HEK293 (cell line): ENCODE data around the gene LRRC8D.

Experiments
- CTCF ChIA-PET: fragments of 350-600 bp; formaldehyde crosslinking; extraction: SDS; loops from one replicate; lab custom pipeline; 2021; ENCODE audit warnings: antibody characterized with exemption; lab: Yijun Ruan, JAX
- POLR2A ChIA-PET: fragments of 300-600 bp; formaldehyde crosslinking; extraction: SDS; loops from one replicate; lab custom pipeline; 2020; ENCODE audit warnings: antibody characterized with exemption, inconsistent platforms; lab: Yijun Ruan, JAX
- H3K27ac ChIP-seq: fragments of 200-500 bp; sonication (Bioruptor generic); 2 replicates; pipeline ENCODE4 v1.5.1; 2014; ENCODE audit warnings: low read depth, low read length, control low read depth, inconsistent platforms; ENCODE audit errors: extremely low read depth
- H3K36me3 ChIP-seq, 2 experiments: fragments of 200-500 bp in 1 of 2; sonication (Bioruptor generic) in 1 of 2; 1 replicate in 1 of 2; 2 replicates in 1 of 2; pipeline ENCODE4 v1.5.1; 2014 to 2017; ENCODE audit warnings: inconsistent platforms in 2 of 2, low read length in 2 of 2; ENCODE audit not compliant: control insufficient read depth in 2 of 2, insufficient read depth in 1 of 2
- H3K4me1 ChIP-seq: fragments of 200-500 bp; sonication (Bioruptor generic); 2 replicates; pipeline ENCODE4 v1.5.1; 2014; ENCODE audit warnings: mild to moderate bottlenecking, low read length, inconsistent platforms; ENCODE audit not compliant: control insufficient read depth, insufficient read depth
- H3K4me3 ChIP-seq: 2 replicates; pipeline ENCODE4 v1.5.1; 2011; ENCODE audit warnings: low read depth, mild to moderate bottlenecking, control low read depth, low read length, moderate library complexity
- H3K9me3 ChIP-seq: fragments of 200-500 bp; sonication (Bioruptor generic); 2 replicates; pipeline ENCODE4 v1.5.1; 2014; ENCODE audit warnings: low read depth, low read length, inconsistent platforms; ENCODE audit not compliant: control insufficient read depth, insufficient read depth
- PRDM6 ChIP-seq: fragments of 450-650 bp; formaldehyde crosslinking; IDR thresholded peaks from 2 replicates; pipeline ENCODE4 v1.5.1; 2017; ENCODE audit warnings: missing biosample characterization, missing genetic modification characterization
- SP7 ChIP-seq: fragments of 450-650 bp; formaldehyde crosslinking; IDR thresholded peaks from 2 replicates; pipeline ENCODE4 v1.5.1; 2016; ENCODE audit warnings: missing biosample characterization, missing genetic modification characterization
- TCF7L2 ChIP-seq: IDR thresholded peaks from 2 replicates; pipeline ENCODE4 v1.6.1; 2011; ENCODE audit warnings: low read depth, mild to moderate bottlenecking, inconsistent platforms, low read length, moderate library complexity, borderline replicate concordance
- ZNF10 ChIP-seq: fragments of 450-650 bp; formaldehyde crosslinking; IDR thresholded peaks from 2 replicates; pipeline ENCODE4 v1.5.1; 2017; ENCODE audit warnings: missing biosample characterization, missing genetic modification characterization
- ZNF121 ChIP-seq: fragments of 450-650 bp; formaldehyde crosslinking; IDR thresholded peaks from 2 replicates; pipeline ENCODE4 v1.5.1; 2016; ENCODE audit warnings: missing biosample characterization, missing genetic modification characterization
- ZNF248 ChIP-seq: fragments of 450-650 bp; formaldehyde crosslinking; IDR thresholded peaks from 2 replicates; pipeline ENCODE4 v1.5.1; 2017; ENCODE audit warnings: missing biosample characterization, missing genetic modification characterization
- ZNF280D ChIP-seq: fragments of 450-650 bp; formaldehyde crosslinking; IDR thresholded peaks from 2 replicates; pipeline ENCODE4 v1.5.1; 2016; ENCODE audit warnings: missing biosample characterization, missing genetic modification characterization
- ZNF350 ChIP-seq: fragments of 450-650 bp; formaldehyde crosslinking; IDR thresholded peaks from 2 replicates; pipeline ENCODE4 v1.5.0; 2017; ENCODE audit warnings: missing biosample characterization, mild to moderate bottlenecking, missing genetic modification characterization

Gene LRRC8D

GRCh38 chr1:89943846-89944781 is 123.3 kb downstream of the LRRC8D start:
- H3K4me3 ChIP-seq = no peak overlapping the region
- ChIA-PET POLR2A (no interaction called here), CTCF (interaction anchor here (0.6 to 0.7 kb wide), 2 partner anchors 126 to 581 kb away, joined by 3 read pairs; no protein-coding TSS in a partner anchor)
- no peaks in the 10 kb centered on the region for H3K9me3 ChIP-seq
- no peaks in the 10 kb centered on the region for H3K36me3 ChIP-seq
- TF ChIP-seq PRDM6 (tag by site-specific recombination) (0 out of 2 replicates have a peak, but pooled peaks have one; percentile 8), TCF7L2 (no peak)
- no peak overlapping the region for H3K27ac ChIP-seq
- 0 out of 2 replicates have a peak, but pooled peaks cover 2% of the 10 kb centered on the region for H3K4me1 ChIP-seq

GRCh38 chr1:89945852-89946476 is 125.1 kb downstream of the LRRC8D start:
- no peaks in the 10 kb centered on the region for H3K36me3 ChIP-seq
- ChIA-PET CTCF (interaction anchor here (0.6 kb wide), 2 partner anchors 11 to 100 kb away, joined by 6 to 7 read pairs; no protein-coding TSS in a partner anchor), POLR2A (no interaction called here)
- 0 out of 2 replicates have a peak, but pooled peaks cover 2% of the 10 kb centered on the region for H3K4me1 ChIP-seq
- no peaks in the 10 kb centered on the region for H3K9me3 ChIP-seq
- H3K4me3 ChIP-seq = no peak overlapping the region
- TF ChIP-seq ZNF248 (tag by site-specific recombination) (no peak), ZNF350 (tag by site-specific recombination) (peak; percentile 98)
- H3K27ac ChIP-seq = no peak overlapping the region

- Histone ChIP-seq H3K27ac (no peak overlapping the region), H3K4me3 (no peak overlapping the region), H3K4me1 (0 out of 2 replicates have a peak, but pooled peaks cover 2% of the 10 kb centered on the region), H3K9me3 (no peaks in the 10 kb centered on the region), H3K36me3 (no peaks in the 10 kb centered on the region)
- ChIA-PET CTCF (interaction anchor here (0.6 kb wide), 1 partner anchor 10 kb away, joined by 7 read pairs; no protein-coding TSS in a partner anchor), POLR2A (no interaction called here)
- TF ChIP-seq ZNF280D (tag by site-specific recombination) = no peak
- TF ChIP-seq TCF7L2 = no peak
- TF ChIP-seq SP7 = no peak
Measured at GRCh38 chr1:89946532-89946931, 125.7 kb downstream of the LRRC8D start.

GRCh38 chr1:89948722-89949345 is 128.0 kb downstream of the LRRC8D start:
- H3K4me1 ChIP-seq = 0 out of 2 replicates have a peak, but pooled peaks cover 2% of the 10 kb centered on the region
- no peaks in the 10 kb centered on the region for H3K36me3 ChIP-seq
- ChIA-PET POLR2A (interaction anchor here (0.5 to 0.7 kb wide), 2 partner anchors 54 to 367 kb away, joined by 3 to 14 read pairs; no protein-coding TSS in a partner anchor), CTCF (interaction anchor here (1.3 to 1.6 kb wide), 2 partner anchors 105 to 144 kb away, joined by 3 to 5 read pairs; no protein-coding TSS in a partner anchor)
- TF ChIP-seq ZNF10 (tag by site-specific recombination) (no peak), ZNF121 (tag by site-specific recombination) (peak; percentile 76)
- no peaks in the 10 kb centered on the region for H3K9me3 ChIP-seq
- no peak overlapping the region for H3K27ac ChIP-seq
- no peak overlapping the region for H3K4me3 ChIP-seq
